GM12873 (cell line): Measurements from ENCODE around the gene GXYLT2.
A peak's percentile ranks its signal among the peaks of the same experiment; 100 is the strongest.

Experiments used
- TF ChIP-seq, protein P1 (sequence below): IDR thresholded peaks from 2 replicates; pipeline ENCODE4 v1.5.1; 2012; ENCODE audit warnings: low read depth, mild to moderate bottlenecking, moderate library complexity, low read length, control low read depth; ENCODE audit not compliant: insufficient read depth; ENCODE audit errors: missing control alignments

The GXYLT2 gene

GRCh38 chr3:72970942-72971341 is 83.1 kb downstream of the GXYLT2 start:
- TF ChIP-seq, protein P1, sequence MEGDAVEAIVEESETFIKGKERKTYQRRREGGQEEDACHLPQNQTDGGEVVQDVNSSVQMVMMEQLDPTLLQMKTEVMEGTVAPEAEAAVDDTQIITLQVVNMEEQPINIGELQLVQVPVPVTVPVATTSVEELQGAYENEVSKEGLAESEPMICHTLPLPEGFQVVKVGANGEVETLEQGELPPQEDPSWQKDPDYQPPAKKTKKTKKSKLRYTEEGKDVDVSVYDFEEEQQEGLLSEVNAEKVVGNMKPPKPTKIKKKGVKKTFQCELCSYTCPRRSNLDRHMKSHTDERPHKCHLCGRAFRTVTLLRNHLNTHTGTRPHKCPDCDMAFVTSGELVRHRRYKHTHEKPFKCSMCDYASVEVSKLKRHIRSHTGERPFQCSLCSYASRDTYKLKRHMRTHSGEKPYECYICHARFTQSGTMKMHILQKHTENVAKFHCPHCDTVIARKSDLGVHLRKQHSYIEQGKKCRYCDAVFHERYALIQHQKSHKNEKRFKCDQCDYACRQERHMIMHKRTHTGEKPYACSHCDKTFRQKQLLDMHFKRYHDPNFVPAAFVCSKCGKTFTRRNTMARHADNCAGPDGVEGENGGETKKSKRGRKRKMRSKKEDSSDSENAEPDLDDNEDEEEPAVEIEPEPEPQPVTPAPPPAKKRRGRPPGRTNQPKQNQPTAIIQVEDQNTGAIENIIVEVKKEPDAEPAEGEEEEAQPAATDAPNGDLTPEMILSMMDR: no peak

DNA sequence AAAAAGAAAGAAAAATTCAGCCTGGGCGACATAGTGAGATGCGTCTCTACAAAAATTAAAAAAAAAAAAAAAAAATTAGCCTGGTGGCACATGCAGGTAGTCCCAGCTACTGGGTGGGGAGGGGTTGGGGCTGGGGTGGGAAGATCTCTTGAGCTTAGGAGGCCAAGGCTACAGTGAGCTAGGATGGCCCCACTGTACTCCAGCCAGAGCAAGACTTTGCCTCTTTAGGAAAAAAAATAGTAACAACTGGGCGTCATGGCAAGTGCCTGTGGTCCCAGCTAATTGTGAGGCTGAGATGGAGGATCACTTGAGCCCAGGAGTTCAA is 84.8 kb downstream of the GXYLT2 start:
- TF ChIP-seq, protein P1: no peak

GRCh38 chr3:72973031-72973723 is 85.3 kb downstream of the GXYLT2 start:
- TF ChIP-seq, protein P1: no peak

- TF ChIP-seq, protein P1: no peak
Observed at GRCh38 chr3:72973786-72974185, 85.9 kb downstream of the GXYLT2 start.

DNA sequence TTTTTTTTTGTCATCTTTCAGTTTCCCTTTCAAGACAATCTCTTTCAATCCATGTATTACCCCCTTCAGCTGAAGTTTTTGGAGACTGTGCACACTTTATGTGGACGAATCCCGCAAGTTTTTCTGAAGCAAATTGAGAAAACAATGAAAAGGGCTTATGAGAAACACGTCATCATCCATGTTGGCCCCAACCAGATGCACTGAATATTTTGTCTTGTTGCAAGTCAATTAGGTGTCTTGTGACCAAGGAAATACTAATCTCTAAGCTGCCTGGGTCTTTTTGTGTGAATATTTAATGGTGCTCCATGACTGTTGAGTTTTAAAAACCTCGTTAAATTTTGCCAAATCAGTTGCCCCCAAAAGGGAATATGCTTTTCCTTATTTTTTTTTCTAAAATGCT is 87.1 kb downstream of the GXYLT2 start:
- TF ChIP-seq, protein P1: no peak

- TF ChIP-seq, protein P1: no peak
Observed at GRCh38 chr3:72976281-72976741, 88.5 kb downstream of the GXYLT2 start.

DNA sequence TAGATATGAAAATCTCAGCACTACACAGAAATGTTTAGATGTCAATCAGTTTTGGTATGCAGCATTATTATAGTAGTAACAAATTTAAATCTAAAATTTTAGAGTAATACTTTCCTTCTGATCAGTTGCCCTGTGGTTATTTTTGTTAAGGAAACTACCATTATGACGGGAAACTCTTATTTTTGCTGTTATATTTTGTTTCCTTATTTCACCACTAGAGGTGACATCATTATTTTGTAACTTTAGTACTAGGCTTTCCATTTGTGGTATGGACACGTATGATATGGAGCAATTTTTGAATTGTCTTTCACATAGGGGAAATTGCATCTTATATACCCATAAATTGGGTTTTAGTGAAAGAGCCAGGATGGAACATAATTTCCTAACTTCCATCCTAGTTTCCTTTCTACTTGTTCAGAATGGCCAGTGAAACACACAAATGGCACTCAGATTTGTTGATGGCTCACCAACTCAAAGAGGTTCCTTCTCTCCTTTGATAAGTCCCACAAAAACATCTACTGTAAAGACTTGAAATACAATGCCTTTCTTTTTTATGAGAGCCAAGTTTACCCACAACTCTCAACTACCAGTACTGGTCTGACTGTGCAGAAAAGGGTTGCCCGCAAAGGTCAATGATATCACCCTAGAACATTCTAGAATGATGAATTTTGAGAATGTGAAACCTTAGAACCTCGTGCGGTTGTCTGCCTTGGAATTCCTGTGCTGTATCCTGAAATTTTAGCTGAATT is 89.4 kb downstream of the GXYLT2 start:
- TF ChIP-seq, protein P1: peak; percentile 19
